GM19468 (cell line): ENCODE measurements around the gene PRM2.

Source experiments
- ATAC-seq: cut with Tn5 transposase; IDR thresholded peaks from one replicate; pipeline ENCODE4 v1.9.1; 2021; ENCODE audit warnings: mild to moderate bottlenecking, moderate library complexity, moderate number of reproducible peaks; ENCODE audit not compliant: unreplicated experiment; ENCODE audit errors: extremely low read depth

Gene PRM2

GRCh38 chr16:11233727-11234376 is 42.4 kb downstream of the PRM2 start:
- no peak for ATAC-seq

- ATAC-seq: peak; percentile 53
Observed at GRCh38 chr16:11232852-11233726, 43.2 kb downstream of the PRM2 start.

GRCh38 chr16:11232302-11232851 is 43.9 kb downstream of the PRM2 start:
- ATAC-seq: no peak

- ATAC-seq: no peak
Observed at GRCh38 chr16:11231367-11231970, 44.8 kb downstream of the PRM2 start.

- no peak for ATAC-seq
Observed at GRCh38 chr16:11229906-11230305, 46.4 kb downstream of the PRM2 start.

GRCh38 chr16:11229432-11229831 is 46.8 kb downstream of the PRM2 start:
- no peak for ATAC-seq

GRCh38 chr16:11225677-11226549 is 50.4 kb downstream of the PRM2 start:
- ATAC-seq: no peak
